Osteocyte (in vitro differentiated cells): Measurements from ENCODE around the gene SRGAP2B. TPM values are rescaled to one million over a fixed set of nuclear protein-coding genes. Genes with fewer than 3 reads are reported as not detected.
"Not testable (repeated sequence)": the region's sequence is repeated elsewhere in the genome, so short reads cannot be mapped to it uniquely, and the experiment has no call there.

Experiments used
- DNase-seq: peaks from one replicate; pipeline ENCODE4 v3.0.0; 2021; ENCODE audit warnings: mixed read lengths; ENCODE audit not compliant: unreplicated experiment; ENCODE audit errors: extremely low spot score
- H3K27ac Mint-ChIP-seq: one replicate; pipeline ENCODE4 v1.8.0; 2021; ENCODE audit warnings: mild to moderate bottlenecking, mixed read lengths; ENCODE audit not compliant: unreplicated experiment
- H3K27me3 Mint-ChIP-seq: one replicate; pipeline ENCODE4 v1.8.0; 2021; ENCODE audit warnings: mixed read lengths; ENCODE audit not compliant: unreplicated experiment
- H3K36me3 Mint-ChIP-seq: one replicate; pipeline ENCODE4 v1.8.0; 2021; ENCODE audit warnings: mixed read lengths; ENCODE audit not compliant: unreplicated experiment
- H3K4me1 Mint-ChIP-seq: one replicate; pipeline ENCODE4 v1.8.0; 2021; ENCODE audit warnings: mixed read lengths; ENCODE audit not compliant: unreplicated experiment
- H3K4me3 Mint-ChIP-seq: one replicate; pipeline ENCODE4 v1.8.0; 2021; ENCODE audit warnings: mild to moderate bottlenecking, moderate library complexity, mixed read lengths; ENCODE audit not compliant: unreplicated experiment
- H3K9me3 Mint-ChIP-seq: one replicate; pipeline ENCODE4 v1.8.0; 2021; ENCODE audit warnings: mixed read lengths; ENCODE audit not compliant: unreplicated experiment
- total RNA-seq: library from RNA; stranded (reverse); gene quantifications from 2 replicates; pipeline ENCODE4 v1.2.1, GENCODE V29; 2021

SRGAP2B gene
- total RNA-seq, 1 donor from 2014 or later: 44.7 TPM

- H3K27me3 Mint-ChIP-seq, H3K9me3 Mint-ChIP-seq, H3K4me3 Mint-ChIP-seq, H3K4me1 Mint-ChIP-seq, H3K36me3 Mint-ChIP-seq, DNase-seq, H3K27ac Mint-ChIP-seq: not testable (repeated sequence)
These were observed 41.7 kb downstream of the SRGAP2B start for GRCh38 chr1:145053428-145053827.

DNA sequence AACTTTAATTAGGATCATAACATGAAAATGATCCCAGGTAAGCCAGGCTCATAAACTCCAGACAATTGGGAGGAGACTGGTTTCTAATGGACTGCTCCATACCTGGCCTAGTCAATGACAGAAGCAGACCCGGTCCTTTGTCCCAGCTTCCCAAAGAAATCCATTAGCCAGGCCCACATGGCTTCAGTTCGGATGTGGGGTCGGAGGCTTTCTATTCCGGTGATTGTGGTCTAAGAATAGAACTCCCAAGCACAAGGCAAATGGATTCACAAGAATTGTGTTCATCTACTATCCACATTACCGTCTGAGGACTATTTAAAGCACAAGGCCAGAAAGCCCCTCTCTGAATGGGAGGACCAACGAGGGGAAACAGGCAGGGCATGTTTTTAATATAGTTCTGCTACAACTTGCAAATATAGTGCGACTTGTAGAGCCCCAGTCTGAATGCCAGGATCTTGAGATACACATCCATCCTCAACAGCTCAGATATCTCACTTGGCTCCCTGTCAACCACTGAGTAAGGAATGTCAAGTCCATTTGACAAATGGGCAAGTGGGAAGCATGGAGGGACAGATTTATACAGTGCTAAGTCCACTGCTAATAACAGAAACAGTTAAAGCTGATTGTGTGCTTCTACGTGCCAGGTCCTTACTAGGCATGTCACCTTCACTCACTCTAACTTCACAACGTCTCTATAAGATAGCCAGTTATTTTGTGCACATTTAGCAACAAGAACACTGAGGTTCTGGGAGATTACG lies 42.9 kb downstream of the SRGAP2B start:
- not testable (repeated sequence) for H3K9me3 Mint-ChIP-seq

GRCh38 chr1:145048181-145048856 lies 46.8 kb downstream of the SRGAP2B start:
- not testable (repeated sequence) for DNase-seq, H3K27me3 Mint-ChIP-seq

More for the DNA sequence above, 42.9 kb downstream of the SRGAP2B start:
- not testable (repeated sequence) for H3K27ac Mint-ChIP-seq, H3K4me3 Mint-ChIP-seq, H3K36me3 Mint-ChIP-seq, H3K4me1 Mint-ChIP-seq, H3K27me3 Mint-ChIP-seq, DNase-seq

GRCh38 chr1:145047553-145047952 lies 47.6 kb downstream of the SRGAP2B start:
- not testable (repeated sequence) for H3K9me3 Mint-ChIP-seq, H3K4me3 Mint-ChIP-seq, H3K36me3 Mint-ChIP-seq, H3K27me3 Mint-ChIP-seq, DNase-seq, H3K27ac Mint-ChIP-seq, H3K4me1 Mint-ChIP-seq

More at GRCh38 chr1:145048181-145048856, 46.8 kb downstream of the SRGAP2B start:
- H3K36me3 Mint-ChIP-seq, H3K27ac Mint-ChIP-seq, H3K4me1 Mint-ChIP-seq, H3K9me3 Mint-ChIP-seq, H3K4me3 Mint-ChIP-seq: not testable (repeated sequence)

DNA sequence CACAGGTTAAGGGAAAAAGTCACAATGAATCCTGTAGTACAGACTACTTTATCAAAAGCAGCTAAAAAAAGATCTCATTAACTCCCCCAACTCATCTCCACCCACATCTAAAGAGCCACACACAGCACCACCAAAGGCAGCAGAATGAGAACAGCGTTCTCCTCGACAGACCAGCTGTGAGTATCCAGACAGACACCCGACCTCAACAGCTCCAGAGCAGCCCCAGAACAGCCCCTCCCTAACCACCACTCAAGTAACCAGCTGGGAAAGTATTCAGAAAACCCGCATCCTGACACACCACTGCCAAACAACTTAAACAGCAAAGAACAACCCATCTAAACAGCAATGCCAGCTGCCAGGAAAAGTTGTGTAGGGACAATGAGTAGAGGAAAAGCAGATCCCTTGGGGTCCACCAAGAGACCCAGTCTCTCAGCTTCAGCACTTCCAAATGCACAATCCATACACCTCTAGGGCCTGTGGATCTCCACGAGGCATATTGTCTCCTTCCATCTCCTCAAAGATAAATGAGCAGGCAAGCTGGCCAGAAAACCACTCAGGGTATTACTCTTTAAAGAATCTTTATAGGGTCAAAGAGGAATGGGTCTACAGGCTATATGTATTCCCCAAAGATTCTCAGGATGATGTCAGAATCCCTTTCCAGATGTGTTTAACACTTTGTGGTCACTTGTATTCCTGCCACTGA lies 49.4 kb downstream of the SRGAP2B start:
- H3K4me1 Mint-ChIP-seq, H3K36me3 Mint-ChIP-seq, H3K27ac Mint-ChIP-seq, DNase-seq, H3K4me3 Mint-ChIP-seq, H3K27me3 Mint-ChIP-seq, H3K9me3 Mint-ChIP-seq: not testable (repeated sequence)

GRCh38 chr1:145041519-145041918 lies 53.6 kb downstream of the SRGAP2B start:
- H3K27ac Mint-ChIP-seq, H3K4me3 Mint-ChIP-seq, H3K9me3 Mint-ChIP-seq, H3K4me1 Mint-ChIP-seq, DNase-seq, H3K36me3 Mint-ChIP-seq, H3K27me3 Mint-ChIP-seq: not testable (repeated sequence)

DNA sequence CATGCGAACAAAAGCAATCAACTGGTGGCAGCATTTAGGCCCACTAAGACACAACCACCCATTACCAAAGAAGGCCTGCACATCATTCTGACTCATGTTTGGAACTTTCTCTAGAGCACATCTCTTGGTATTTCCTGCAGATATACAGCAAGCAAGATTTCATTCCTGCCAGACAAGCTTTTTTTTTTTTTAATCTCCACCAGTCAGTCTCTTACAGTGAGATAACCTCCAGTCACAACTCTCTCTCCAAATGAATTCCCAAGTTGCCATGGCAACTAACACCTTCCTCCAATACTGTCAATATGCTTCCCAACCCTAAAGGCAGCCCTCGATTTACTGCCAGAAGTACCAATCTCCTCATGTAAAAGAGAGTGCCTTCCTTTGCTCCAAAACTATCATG lies 59.1 kb downstream of the SRGAP2B start:
- not testable (repeated sequence) for H3K9me3 Mint-ChIP-seq, H3K27me3 Mint-ChIP-seq, H3K36me3 Mint-ChIP-seq, H3K4me1 Mint-ChIP-seq, DNase-seq, H3K4me3 Mint-ChIP-seq
- peak overlapping the region; percentile 71 for H3K27ac Mint-ChIP-seq

DNA sequence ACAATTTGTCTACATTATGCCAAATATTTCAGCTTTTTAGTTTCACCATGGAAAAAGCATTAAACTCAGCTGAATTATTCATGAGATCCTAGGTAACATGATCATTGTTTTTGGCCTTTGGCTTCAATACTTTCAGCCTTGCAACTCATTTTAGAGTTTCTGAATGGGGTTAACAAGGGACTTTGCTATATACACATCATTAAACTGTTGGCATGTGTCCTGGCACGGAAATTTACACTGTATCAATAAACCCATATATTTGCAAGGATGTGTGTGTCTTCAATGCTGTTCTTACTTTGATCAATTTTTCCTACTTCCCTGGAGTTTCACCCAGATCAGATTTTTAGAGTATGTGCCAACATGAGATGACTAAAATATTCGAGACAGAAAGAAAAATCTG lies 61.6 kb downstream of the SRGAP2B start:
- H3K27ac Mint-ChIP-seq, H3K36me3 Mint-ChIP-seq, H3K4me1 Mint-ChIP-seq, DNase-seq, H3K27me3 Mint-ChIP-seq, H3K9me3 Mint-ChIP-seq, H3K4me3 Mint-ChIP-seq: not testable (repeated sequence)

GRCh38 chr1:145027251-145027650 lies 67.9 kb downstream of the SRGAP2B start:
- H3K36me3 Mint-ChIP-seq, H3K27ac Mint-ChIP-seq, H3K4me3 Mint-ChIP-seq, H3K9me3 Mint-ChIP-seq, H3K27me3 Mint-ChIP-seq, DNase-seq, H3K4me1 Mint-ChIP-seq: not testable (repeated sequence)

DNA sequence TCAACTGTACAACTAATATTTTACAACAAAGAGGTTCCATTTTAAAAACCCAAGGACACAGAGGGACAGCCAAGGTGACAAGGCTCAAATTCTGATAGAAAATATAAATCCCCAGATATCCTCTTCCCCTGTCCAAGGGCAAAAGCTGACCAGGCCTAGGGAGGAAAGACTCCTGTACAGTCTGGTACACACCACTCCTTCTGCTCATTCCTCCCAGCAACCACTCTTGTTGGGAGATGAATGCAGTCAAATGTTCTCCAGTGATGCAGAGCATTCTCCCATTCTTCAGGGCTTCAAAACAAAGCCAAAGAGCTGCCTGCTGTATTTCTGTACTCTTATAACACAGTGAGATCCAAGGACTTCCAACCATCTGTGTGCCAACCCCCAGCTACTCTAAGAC lies 69.8 kb downstream of the SRGAP2B start:
- H3K4me1 Mint-ChIP-seq, H3K9me3 Mint-ChIP-seq, DNase-seq, H3K27ac Mint-ChIP-seq, H3K27me3 Mint-ChIP-seq, H3K36me3 Mint-ChIP-seq, H3K4me3 Mint-ChIP-seq: not testable (repeated sequence)

- H3K4me3 Mint-ChIP-seq, DNase-seq, H3K27me3 Mint-ChIP-seq, H3K27ac Mint-ChIP-seq, H3K4me1 Mint-ChIP-seq, H3K9me3 Mint-ChIP-seq, H3K36me3 Mint-ChIP-seq: not testable (repeated sequence)
These were observed 72.9 kb downstream of the SRGAP2B start for GRCh38 chr1:145022259-145022658.

- H3K9me3 Mint-ChIP-seq, DNase-seq, H3K27me3 Mint-ChIP-seq, H3K4me3 Mint-ChIP-seq, H3K36me3 Mint-ChIP-seq, H3K27ac Mint-ChIP-seq, H3K4me1 Mint-ChIP-seq: not testable (repeated sequence)
These were observed 73.4 kb downstream of the SRGAP2B start for GRCh38 chr1:145021749-145022148.
